Esophagus muscularis mucosa (tissue), 4 donors: ENCODE measurements around the gene IL17RD. TPM values are rescaled to one million over a fixed set of nuclear protein-coding genes. Genes with fewer than 3 reads are reported as not detected.
A peak's percentile ranks its signal among the peaks of the same experiment; 100 is the strongest.

ENCODE experiments used
- DNase-seq: peaks from one replicate; pipeline ENCODE4 v3.0.0-alpha.2; 2017; ENCODE audit errors: extremely low spot score
- H3K27ac ChIP-seq, 4 donors: fragments of 200-600 bp; sonication (generic); replicated peaks in 1 of 4; 1 replicate in 3 of 4; 2 replicates in 1 of 4; pipeline ENCODE4 v1.5.1; 2016 to 2019; ENCODE audit warnings: mild to moderate bottlenecking in 1 of 4
- H3K27me3 ChIP-seq, 4 donors: fragments of 200-600 bp; sonication (generic); one replicate each; pipeline versions ENCODE4 v1.5.1 to v1.6.0; 2016 to 2019
- H3K36me3 ChIP-seq, 4 donors: fragments of 200-600 bp; sonication (generic); one replicate each; pipeline ENCODE4 v1.5.1; 2016 to 2019
- H3K4me1 ChIP-seq, 4 donors: fragments of 200-600 bp; sonication (generic); one replicate each; pipeline ENCODE4 v1.5.1; 2016 to 2019
- H3K4me3 ChIP-seq, 4 donors: fragments of 200-600 bp; sonication (generic); 1 replicate in 2 of 4; 2 replicates in 2 of 4; pipeline ENCODE4 v1.5.1; 2016 to 2019; ENCODE audit warnings: mild to moderate bottlenecking in 4 of 4, moderate library complexity in 1 of 4
- H3K9me3 ChIP-seq, 4 donors: fragments of 200-600 bp; sonication (generic); 1 replicate in 3 of 4; 2 replicates in 1 of 4; pipeline ENCODE4 v1.5.1; 2016 to 2019
- CTCF ChIP-seq, 3 experiments: fragments of 200-600 bp in 2 of 3; fragments of 450-650 bp in 1 of 3; sonication (generic) in 2 of 3; IDR thresholded peaks; one replicate each; pipeline ENCODE4 v1.5.1; 2017 to 2019; ENCODE audit warnings: antibody characterized with exemption in 3 of 3, mild to moderate bottlenecking in 2 of 3, moderate library complexity in 1 of 3
- EP300 ChIP-seq: sonication (generic); formaldehyde crosslinking; IDR thresholded peaks from one replicate; pipeline ENCODE4 v1.6.1; 2017; ENCODE audit warnings: antibody characterized with exemption
- POLR2A ChIP-seq: fragments of 450-650 bp; IDR thresholded peaks from one replicate; pipeline ENCODE4 v1.6.1; 2017; ENCODE audit warnings: antibody characterized with exemption, moderate library complexity, mild to moderate bottlenecking, low read depth
- POLR2AphosphoS5 ChIP-seq, 2 donors: sonication (generic); formaldehyde crosslinking; IDR thresholded peaks; one replicate each; pipeline ENCODE4 v1.6.1; 2017; ENCODE audit warnings: antibody characterized with exemption in 2 of 2
- WGBS: methylation state at CpG from one replicate; pipeline ENCODE4 v1.1.5; 2018; 5-methylcytosine and 5-hydroxymethylcytosine counted together
- intact Hi-C: fragments of 100-400 bp; cut with DNase I; formaldehyde crosslinking; loops from one replicate; pipeline ENCODE4 v1.15.1; 2023
- total RNA-seq, 4 donors: library from RNA; depleted of rRNA; stranded (reverse); fragments of >200 nt; gene quantifications; one replicate each; pipeline versions ENCODE4 v1.1.0 to v1.2.1, GENCODE V29; 2016

IL17RD gene
- total RNA-seq, 4 donors from 2014 or later = 6.1 to 13.2 (median 9.5) TPM

GRCh38 chr3:57160765-57161538, 4.2 kb downstream of the IL17RD start:
- WGBS = 48% methylated on average over 5 of the region's 5 CpGs
- no peak overlapping the region for H3K4me3 ChIP-seq
- H3K4me1 ChIP-seq = peaks cover 28 to 76% (median 58%) of the 10 kb centered on the region in 4 donors
- intact Hi-C loops = loop anchor here (10.0 kb wide), 1 partner anchor 166 kb away; no protein-coding TSS in a partner anchor
- no peaks in the 10 kb centered on the region for H3K27me3 ChIP-seq
- peak overlapping the region; percentile 49 to 66 (median 54) for H3K27ac ChIP-seq
- no peaks in the 10 kb centered on the region for H3K9me3 ChIP-seq
- TF ChIP-seq EP300 (no peak), POLR2AphosphoS5 (IDR thresholded peaks at IDR 0.05) (no peak), CTCF (IDR thresholded peaks at IDR 0.05) (no peak), POLR2A (no peak)
- no peaks in the 10 kb centered on the region for H3K36me3 ChIP-seq
- no peak for DNase-seq

- H3K9me3 ChIP-seq = no peaks in the 10 kb centered on the region
- H3K36me3 ChIP-seq = no peaks in the 10 kb centered on the region
- H3K4me1 ChIP-seq = peaks cover 28 to 71% (median 52%) of the 10 kb centered on the region in 4 donors
- H3K27me3 ChIP-seq = no peaks in the 10 kb centered on the region
- TF ChIP-seq EP300 (no peak), POLR2AphosphoS5 (IDR thresholded peaks at IDR 0.05) (no peak), POLR2A (no peak), CTCF (IDR thresholded peaks at IDR 0.05) (no peak)
- WGBS = 77% methylated on average over 8 of the region's 8 CpGs
- intact Hi-C loops = loop anchor here (10.0 kb wide), 1 partner anchor 165 kb away; no protein-coding TSS in a partner anchor
- DNase-seq = no peak
- no peak overlapping the region for H3K4me3 ChIP-seq
- peak overlapping the region; percentile 49 to 66 (median 54) for H3K27ac ChIP-seq
These were observed 4.9 kb downstream of the IL17RD start for GRCh38 chr3:57160076-57160764.

DNA sequence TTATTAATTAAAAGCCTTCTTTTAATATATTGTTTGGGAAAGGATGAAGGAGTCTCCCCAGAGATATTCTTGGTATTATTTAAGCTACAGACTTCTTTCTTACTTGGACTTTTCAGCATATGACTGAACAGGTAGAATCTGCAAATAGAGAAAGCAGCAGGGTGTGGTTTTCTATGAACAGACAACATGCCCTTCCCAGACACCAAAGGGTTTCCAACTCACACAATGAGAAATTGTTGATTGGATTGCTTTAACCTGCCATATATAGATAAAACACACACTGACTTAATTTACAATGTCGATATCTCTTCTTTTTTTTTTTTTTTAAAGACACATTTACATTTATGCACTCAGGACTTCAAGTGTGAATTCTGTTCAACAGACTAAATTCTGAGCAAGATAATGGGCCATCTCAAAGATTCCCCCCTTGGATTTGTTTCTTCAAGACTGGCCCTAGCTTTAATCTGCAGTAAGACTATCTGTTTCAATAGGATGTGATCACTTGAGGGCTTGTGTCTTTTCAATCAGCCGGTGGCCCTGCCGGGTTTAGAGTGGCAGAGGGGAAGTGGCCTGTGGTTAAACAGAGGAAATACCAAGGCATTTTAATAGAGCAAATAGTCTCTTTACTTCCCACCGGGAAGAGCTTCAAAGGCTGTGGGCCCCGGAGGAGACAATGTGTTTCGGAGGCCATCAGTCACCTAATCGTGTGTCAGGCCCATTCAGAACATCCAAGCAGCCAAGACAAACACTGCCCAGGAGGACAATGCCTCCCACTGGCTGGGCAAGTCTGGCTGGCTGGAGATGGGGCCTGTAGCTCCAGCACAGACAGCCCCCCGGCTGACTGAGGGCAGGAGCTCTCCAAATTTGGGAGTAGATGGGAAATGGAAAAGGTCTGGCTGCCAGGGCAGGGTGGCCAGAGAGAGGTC, 6.1 kb downstream of the IL17RD start:
- H3K4me1 ChIP-seq = peaks cover 28 to 63% (median 40%) of the 10 kb centered on the region in 4 donors
- 54% methylated on average over 8 of the region's 8 CpGs for WGBS
- peak overlapping the region; percentile 49 to 66 (median 54) for H3K27ac ChIP-seq
- H3K9me3 ChIP-seq = no peaks in the 10 kb centered on the region
- no peaks in the 10 kb centered on the region for H3K27me3 ChIP-seq
- TF ChIP-seq POLR2AphosphoS5 (IDR thresholded peaks at IDR 0.05) (no peak), CTCF (IDR thresholded peaks at IDR 0.05) (no peak), EP300 (no peak), POLR2A (no peak)
- no peaks in the 10 kb centered on the region for H3K36me3 ChIP-seq
- no peak for DNase-seq
- H3K4me3 ChIP-seq = no peak overlapping the region
- intact Hi-C loops = no loop called here

GRCh38 chr3:57158325-57158724, 6.8 kb downstream of the IL17RD start:
- no peaks in the 10 kb centered on the region for H3K36me3 ChIP-seq
- no peak overlapping the region for H3K27ac ChIP-seq
- H3K27me3 ChIP-seq = no peaks in the 10 kb centered on the region
- H3K9me3 ChIP-seq = no peaks in the 10 kb centered on the region
- H3K4me3 ChIP-seq = no peak overlapping the region
- WGBS = 64% methylated on average over 3 of the region's 3 CpGs
- intact Hi-C loops = no loop called here
- TF ChIP-seq POLR2AphosphoS5 (IDR thresholded peaks at IDR 0.05) (no peak), POLR2A (no peak), EP300 (no peak), CTCF (IDR thresholded peaks at IDR 0.05) (no peak)
- H3K4me1 ChIP-seq = peaks cover 28 to 56% (median 36%) of the 10 kb centered on the region in 4 donors
- DNase-seq = no peak
